ENCODE measurements around the gene AMBP. TPM values are rescaled to one million over a fixed set of nuclear protein-coding genes. Genes with fewer than 3 reads are reported as not detected.
"Not testable (repeated sequence)": the region's sequence is repeated elsewhere in the genome, so short reads cannot be mapped to it uniquely, and the experiment has no call there.

AMBP gene
- polyA plus RNA-seq, 1 donor: 0.27 TPM

GRCh38 chr9:114091711-114092110 lies 13.6 kb upstream of the AMBP start:
- DNase-seq: no peak

- DNase-seq: no peak
Observed at GRCh38 chr9:114090798-114091197, 12.7 kb upstream of the AMBP start.

- DNase-seq: no peak
Observed at GRCh38 chr9:114089206-114089840, 11.2 kb upstream of the AMBP start.

GRCh38 chr9:114088571-114089170 lies 10.6 kb upstream of the AMBP start:
- DNase-seq: no peak

- no peak for DNase-seq
Observed at GRCh38 chr9:114087721-114088120, 9.6 kb upstream of the AMBP start.

GRCh38 chr9:114086607-114087006 lies 8.5 kb upstream of the AMBP start:
- DNase-seq: no peak

- no peak for DNase-seq
Observed at GRCh38 chr9:114086009-114086408, 7.9 kb upstream of the AMBP start.

GRCh38 chr9:114085387-114085789 lies 7.3 kb upstream of the AMBP start:
- DNase-seq: no peak

GRCh38 chr9:114084282-114085073 lies 6.4 kb upstream of the AMBP start:
- DNase-seq: no peak

- DNase-seq: no peak
Observed at GRCh38 chr9:114083666-114084065, 5.6 kb upstream of the AMBP start.

- not testable (repeated sequence) for DNase-seq
Observed at GRCh38 chr9:114082763-114083412, 4.8 kb upstream of the AMBP start.

- DNase-seq: peak; percentile 91
Observed at GRCh38 chr9:114082017-114082762, 4.1 kb upstream of the AMBP start.

GRCh38 chr9:114081441-114082016 lies 3.4 kb upstream of the AMBP start:
- DNase-seq: no peak

GRCh38 chr9:114080773-114081440 lies 2.8 kb upstream of the AMBP start:
- no peak for DNase-seq

- no peak for DNase-seq
Observed at GRCh38 chr9:114080195-114080772, 2.2 kb upstream of the AMBP start.

- no peak for DNase-seq
Observed at GRCh38 chr9:114078781-114079156, 669 bp upstream of the AMBP start.

GRCh38 chr9:114077162-114077837 lies 800 bp downstream of the AMBP start:
- no peak for DNase-seq

GRCh38 chr9:114076237-114077161 lies 1.6 kb downstream of the AMBP start:
- DNase-seq: no peak

- DNase-seq: no peak
Observed at GRCh38 chr9:114075602-114076001, 2.5 kb downstream of the AMBP start.

Measured in hindlimb muscle (tissue), 1 donor.